Activated B cell treated with CpG ODN at 0.5 μM for 24 hours (primary cell): ENCODE data around the gene SIX1. TPM values are rescaled to one million over a fixed set of nuclear protein-coding genes. Genes with fewer than 3 reads are reported as not detected.

ENCODE experiments used
- ATAC-seq: fragments of 200-7000 bp; cut with Tn5 transposase; one replicate; pipeline ENCODE4 v1.10.0; 2021; ENCODE audit warnings: low read depth, mild to moderate bottlenecking, moderate library complexity
- CTCF ChIA-PET: fragments of 350-600 bp; sonication (Branson Sonifier 250); formaldehyde crosslinking; loops from one replicate; lab custom pipeline; 2021; ENCODE audit warnings: antibody characterized with exemption; lab: Charles Lee
- POLR2A ChIA-PET: fragments of 350-600 bp; sonication (Branson Sonifier 250); formaldehyde crosslinking; loops from one replicate; lab custom pipeline; 2021; ENCODE audit warnings: antibody characterized with exemption; lab: Charles Lee
- DNase-seq: peaks from one replicate; pipeline ENCODE4 v3.0.0; 2022
- H3K27ac Mint-ChIP-seq: one replicate; pipeline ENCODE4 v1.8.0; 2020; ENCODE audit warnings: mixed read lengths
- H3K27me3 Mint-ChIP-seq: one replicate; pipeline ENCODE4 v1.8.0; 2021; ENCODE audit warnings: mixed read lengths
- H3K36me3 Mint-ChIP-seq: one replicate; pipeline ENCODE4 v1.8.0; 2021; ENCODE audit warnings: low read depth, mixed read lengths
- H3K4me1 Mint-ChIP-seq: one replicate; pipeline ENCODE4 v1.8.0; 2021; ENCODE audit warnings: mixed read lengths
- H3K4me3 Mint-ChIP-seq: one replicate; pipeline ENCODE4 v1.8.0; 2020; ENCODE audit warnings: mild to moderate bottlenecking, mixed read lengths
- H3K9me3 Mint-ChIP-seq: one replicate; pipeline ENCODE4 v1.8.0; 2020; ENCODE audit warnings: mixed read lengths
- intact Hi-C: fragments of 100-400 bp; cut with micrococcal nuclease; formaldehyde crosslinking; loops from one replicate; pipeline ENCODE4 v1.15.1; 2024
- total RNA-seq: library from RNA; stranded (reverse); gene quantifications from 2 replicates; pipeline ENCODE4 v1.2.3, GENCODE V29; 2022
- TF ChIP-seq, protein P1 (sequence below): fragments of 200-600 bp; IDR thresholded peaks from one replicate; pipeline ENCODE4 v1.8.0; 2022; ENCODE audit warnings: antibody characterized with exemption, mild to moderate bottlenecking

Gene SIX1
- total RNA-seq, 1 donor from 2014 or later = not detected

DNA sequence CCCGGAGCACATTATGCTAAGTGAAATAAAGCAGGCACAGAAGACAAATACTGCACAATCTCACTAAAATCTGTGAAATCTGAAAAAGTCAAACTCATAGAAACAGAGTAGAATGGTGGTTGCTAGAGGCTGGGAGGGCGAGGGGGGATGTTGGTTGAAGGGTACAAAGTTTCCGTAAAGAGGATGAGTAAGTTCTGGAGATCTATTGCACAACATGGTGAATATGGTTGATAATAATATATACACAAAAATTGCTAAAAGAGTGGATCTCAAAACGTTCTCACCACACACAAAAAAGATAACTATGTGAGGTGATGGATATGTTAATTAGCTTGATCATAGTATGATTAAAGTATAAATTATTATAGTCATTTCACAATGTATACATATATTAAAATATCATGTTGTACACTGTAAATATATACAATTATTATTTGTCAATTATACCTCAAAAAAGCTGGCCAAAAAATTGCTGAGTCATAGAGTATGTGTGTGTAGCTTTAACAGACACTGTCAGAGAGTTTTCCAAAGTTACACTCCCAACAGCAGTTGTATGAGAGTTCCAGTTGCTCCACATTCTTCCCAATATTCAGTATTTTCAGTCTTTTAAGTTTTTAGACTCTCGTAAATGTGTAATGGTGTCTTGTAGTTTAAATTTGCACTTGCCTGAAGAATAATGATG is 19.3 kb upstream of the SIX1 start:
- intact Hi-C loops = no loop called here
- POLR2A ChIA-PET = no interaction called here
- DNase-seq (no peak), ATAC-seq (no peak)
- Mint-ChIP-seq H3K36me3 (no peaks in the 10 kb centered on the region), H3K27me3 (peaks cover 19% of the 10 kb centered on the region), H3K27ac (no peak overlapping the region), H3K4me3 (no peak overlapping the region), H3K4me1 (no peaks in the 10 kb centered on the region), H3K9me3 (no peaks in the 10 kb centered on the region)
- TF ChIP-seq, protein P1, sequence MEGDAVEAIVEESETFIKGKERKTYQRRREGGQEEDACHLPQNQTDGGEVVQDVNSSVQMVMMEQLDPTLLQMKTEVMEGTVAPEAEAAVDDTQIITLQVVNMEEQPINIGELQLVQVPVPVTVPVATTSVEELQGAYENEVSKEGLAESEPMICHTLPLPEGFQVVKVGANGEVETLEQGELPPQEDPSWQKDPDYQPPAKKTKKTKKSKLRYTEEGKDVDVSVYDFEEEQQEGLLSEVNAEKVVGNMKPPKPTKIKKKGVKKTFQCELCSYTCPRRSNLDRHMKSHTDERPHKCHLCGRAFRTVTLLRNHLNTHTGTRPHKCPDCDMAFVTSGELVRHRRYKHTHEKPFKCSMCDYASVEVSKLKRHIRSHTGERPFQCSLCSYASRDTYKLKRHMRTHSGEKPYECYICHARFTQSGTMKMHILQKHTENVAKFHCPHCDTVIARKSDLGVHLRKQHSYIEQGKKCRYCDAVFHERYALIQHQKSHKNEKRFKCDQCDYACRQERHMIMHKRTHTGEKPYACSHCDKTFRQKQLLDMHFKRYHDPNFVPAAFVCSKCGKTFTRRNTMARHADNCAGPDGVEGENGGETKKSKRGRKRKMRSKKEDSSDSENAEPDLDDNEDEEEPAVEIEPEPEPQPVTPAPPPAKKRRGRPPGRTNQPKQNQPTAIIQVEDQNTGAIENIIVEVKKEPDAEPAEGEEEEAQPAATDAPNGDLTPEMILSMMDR = no peak
- CTCF ChIA-PET = no interaction called here

DNA sequence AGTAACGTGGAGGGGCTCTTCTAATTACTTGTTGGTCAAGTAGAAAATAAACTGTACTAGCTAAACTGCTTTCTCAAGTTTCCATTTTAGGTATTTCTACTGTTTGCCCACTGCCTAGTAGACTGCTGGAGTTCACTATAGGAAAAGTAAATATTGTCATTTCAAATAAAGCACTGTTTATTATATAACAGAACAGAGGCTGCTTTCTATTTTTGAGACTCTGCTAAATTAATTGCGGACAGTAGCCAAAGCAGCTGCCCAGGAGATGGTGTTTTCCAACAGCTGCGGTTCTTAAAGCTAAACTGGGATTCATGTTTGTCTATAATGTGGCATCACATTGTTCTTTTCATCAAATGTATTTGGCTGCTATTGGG is 15.9 kb upstream of the SIX1 start:
- intact Hi-C loops = no loop called here
- Mint-ChIP-seq H3K27ac (no peak overlapping the region), H3K4me1 (no peaks in the 10 kb centered on the region), H3K36me3 (no peaks in the 10 kb centered on the region), H3K27me3 (peaks cover 38% of the 10 kb centered on the region), H3K9me3 (no peaks in the 10 kb centered on the region), H3K4me3 (no peak overlapping the region)
- DNase-seq (no peak), ATAC-seq (no peak)
- TF ChIP-seq, protein P1 = no peak
- POLR2A ChIA-PET = no interaction called here
- CTCF ChIA-PET = no interaction called here

DNA sequence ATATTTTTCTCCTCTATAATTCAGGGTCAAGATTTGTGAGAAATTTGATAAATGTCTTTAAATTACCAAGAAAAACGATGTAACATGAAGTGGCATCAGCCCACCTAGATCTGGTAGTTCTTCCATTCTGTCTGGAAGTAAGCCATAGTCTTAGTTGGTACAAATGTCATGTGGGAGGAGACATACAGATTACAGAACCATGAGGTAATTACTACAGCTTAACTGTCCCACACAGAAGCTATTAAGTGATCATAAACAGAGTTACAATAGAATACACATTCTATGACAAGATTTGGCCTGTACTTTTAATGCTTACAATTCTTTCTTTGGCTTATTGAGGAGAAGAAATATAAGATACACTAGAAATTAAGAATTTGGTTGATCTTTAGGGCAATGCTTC is 13.7 kb upstream of the SIX1 start:
- Mint-ChIP-seq H3K4me3 (no peak overlapping the region), H3K27ac (no peak overlapping the region), H3K36me3 (no peaks in the 10 kb centered on the region), H3K27me3 (peaks cover 56% of the 10 kb centered on the region), H3K9me3 (no peaks in the 10 kb centered on the region), H3K4me1 (peaks cover 10% of the 10 kb centered on the region)
- intact Hi-C loops = no loop called here
- ATAC-seq (no peak), DNase-seq (no peak)
- ChIA-PET POLR2A (no interaction called here), CTCF (no interaction called here)
- TF ChIP-seq, protein P1 = no peak

DNA sequence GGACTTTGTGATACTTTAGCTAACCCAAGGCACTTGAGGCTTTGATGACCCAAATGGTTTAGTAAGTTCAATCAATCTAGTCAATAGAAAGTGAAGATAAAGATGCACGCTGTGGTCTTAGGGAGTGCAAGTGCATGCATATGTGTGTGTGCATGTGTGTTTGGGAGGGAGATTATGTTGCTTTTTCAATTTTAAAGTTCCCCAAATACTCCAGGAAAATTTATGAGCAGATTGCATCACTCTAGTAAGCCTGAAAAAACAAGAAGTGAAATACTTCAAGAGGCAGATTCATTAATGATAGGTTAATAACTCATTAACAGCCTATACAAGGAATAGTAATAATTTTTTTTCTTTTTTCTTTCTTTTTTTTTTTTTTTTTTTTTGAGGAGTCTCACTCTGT is 12.4 kb upstream of the SIX1 start:
- H3K9me3 Mint-ChIP-seq = no peaks in the 10 kb centered on the region
- no peak overlapping the region for H3K27ac Mint-ChIP-seq
- H3K27me3 Mint-ChIP-seq = peaks cover 55% of the 10 kb centered on the region
- DNase-seq (no peak), ATAC-seq (no peak)
- H3K4me1 Mint-ChIP-seq = peaks cover 20% of the 10 kb centered on the region
- ChIA-PET CTCF (no interaction called here), POLR2A (no interaction called here)
- intact Hi-C loops = no loop called here
- no peak overlapping the region for H3K4me3 Mint-ChIP-seq
- TF ChIP-seq, protein P1 = no peak
- peaks cover 1% of the 10 kb centered on the region for H3K36me3 Mint-ChIP-seq

DNA sequence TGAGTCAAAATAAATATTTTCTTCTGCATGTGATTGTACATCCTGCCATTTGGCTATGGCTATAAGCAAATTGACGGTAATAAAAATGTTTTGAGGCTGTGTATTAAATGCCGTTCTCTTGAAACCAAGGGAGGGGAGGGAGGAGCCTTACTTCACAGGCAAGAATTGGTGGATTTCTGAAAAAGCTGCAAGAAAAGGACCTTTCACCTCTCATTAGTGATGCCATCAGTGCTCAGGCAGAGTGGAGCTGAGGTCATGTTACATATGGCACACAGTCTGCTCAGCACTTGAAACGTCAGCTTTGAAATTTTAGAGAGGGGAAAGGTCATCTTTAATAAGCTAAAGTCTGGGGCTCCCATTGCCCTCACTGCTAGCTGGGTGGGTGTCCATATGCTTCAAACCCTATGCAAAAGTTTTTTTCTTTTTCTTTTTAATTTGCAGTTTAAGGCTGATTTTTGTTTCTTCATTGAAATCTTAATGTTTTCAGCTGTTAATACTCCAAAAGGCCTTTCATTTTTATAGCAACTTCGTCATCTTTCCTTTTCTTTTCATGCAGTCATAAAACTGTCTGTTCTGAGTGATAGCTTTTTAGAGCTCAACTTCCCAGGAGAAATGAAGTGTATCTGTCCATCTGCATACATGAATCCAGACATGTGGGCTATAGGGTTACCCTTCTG is 9.8 kb upstream of the SIX1 start:
- Mint-ChIP-seq H3K4me3 (no peak overlapping the region), H3K27ac (no peak overlapping the region), H3K4me1 (peaks cover 34% of the 10 kb centered on the region), H3K36me3 (peaks cover 5% of the 10 kb centered on the region), H3K9me3 (peaks cover 9% of the 10 kb centered on the region), H3K27me3 (peaks cover 67% of the 10 kb centered on the region)
- CTCF ChIA-PET = interaction anchor here (1.4 kb wide), 1 partner anchor 95 kb away, joined by 3 read pairs; no protein-coding TSS in a partner anchor
- TF ChIP-seq, protein P1 = no peak
- intact Hi-C loops = loop anchor here (10.0 kb wide), 3 partner anchors 324 to 1194 kb away; partner anchors contain the start of gene GPR135
- POLR2A ChIA-PET = no interaction called here
- ATAC-seq (no peak), DNase-seq (no peak)
